Measurements from ENCODE around the gene TRAF2.
"Not testable (repeated sequence)": the region's sequence is repeated elsewhere in the genome, so short reads cannot be mapped to it uniquely, and the experiment has no call there.

Gene TRAF2, protein sequence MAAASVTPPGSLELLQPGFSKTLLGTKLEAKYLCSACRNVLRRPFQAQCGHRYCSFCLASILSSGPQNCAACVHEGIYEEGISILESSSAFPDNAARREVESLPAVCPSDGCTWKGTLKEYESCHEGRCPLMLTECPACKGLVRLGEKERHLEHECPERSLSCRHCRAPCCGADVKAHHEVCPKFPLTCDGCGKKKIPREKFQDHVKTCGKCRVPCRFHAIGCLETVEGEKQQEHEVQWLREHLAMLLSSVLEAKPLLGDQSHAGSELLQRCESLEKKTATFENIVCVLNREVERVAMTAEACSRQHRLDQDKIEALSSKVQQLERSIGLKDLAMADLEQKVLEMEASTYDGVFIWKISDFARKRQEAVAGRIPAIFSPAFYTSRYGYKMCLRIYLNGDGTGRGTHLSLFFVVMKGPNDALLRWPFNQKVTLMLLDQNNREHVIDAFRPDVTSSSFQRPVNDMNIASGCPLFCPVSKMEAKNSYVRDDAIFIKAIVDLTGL

GRCh38 chr9:136885950-136886578 is at the start of gene TRAF2:
Gene TRAF2 (plus strand): TSS chr9:136886516. CDS start chr9:136898741, 12,225 bp downstream.
- DNase-seq = peak; percentile 89

DNA sequence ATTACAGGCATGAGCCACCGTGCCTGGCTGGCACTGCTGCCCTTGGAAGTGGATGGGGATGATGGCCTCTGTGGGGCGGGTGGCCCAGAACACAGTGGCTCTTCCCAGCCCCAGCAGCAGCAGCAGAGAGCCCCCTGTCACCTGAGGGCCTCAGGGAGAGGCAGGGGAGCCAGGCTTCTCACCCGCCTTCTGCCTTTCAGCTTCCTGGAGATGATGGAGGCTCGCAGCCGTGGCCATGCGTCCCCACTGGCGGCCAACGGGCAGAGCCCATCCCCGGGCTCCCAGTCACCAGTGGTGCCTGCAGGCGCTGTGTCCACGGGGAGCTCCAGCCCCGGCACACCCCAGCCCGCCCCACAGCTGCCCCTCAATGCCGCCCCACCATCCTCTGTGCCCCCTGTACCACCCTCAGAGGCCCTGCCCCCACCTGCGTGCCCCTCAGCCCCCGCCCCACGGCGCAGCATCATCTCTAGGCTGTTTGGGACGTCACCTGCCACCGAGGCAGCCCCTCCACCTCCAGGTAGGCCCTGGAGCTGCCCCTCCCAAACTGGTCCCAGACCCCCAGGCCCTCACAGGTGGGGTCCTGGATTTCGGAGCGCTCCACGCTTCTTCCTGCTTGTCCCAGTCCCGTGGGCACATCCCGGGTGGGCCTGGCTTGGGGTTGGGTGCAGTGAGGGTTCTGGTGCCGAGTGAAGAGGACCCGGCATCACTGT is 49.0 kb upstream of the TRAF2 start:
- DNase-seq = no peak

DNA sequence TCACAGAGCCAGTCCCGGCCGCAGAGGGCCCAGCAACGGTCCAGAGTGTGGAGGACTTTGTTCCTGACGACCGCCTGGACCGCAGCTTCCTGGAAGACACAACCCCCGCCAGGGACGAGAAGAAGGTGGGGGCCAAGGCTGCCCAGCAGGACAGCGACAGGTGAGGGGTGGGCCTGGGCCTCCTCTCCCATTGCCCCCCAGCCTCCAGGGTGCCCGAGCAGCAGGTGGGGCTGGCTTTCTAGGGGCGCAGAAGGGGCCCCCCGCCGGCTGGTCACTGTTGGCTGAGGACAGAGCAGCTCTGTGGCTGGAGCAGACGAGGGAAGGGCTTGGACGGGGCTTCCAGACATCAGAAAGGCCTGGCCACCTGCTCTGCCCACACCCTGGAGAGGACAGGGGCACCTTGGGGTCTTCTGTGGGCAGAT is 48.4 kb upstream of the TRAF2 start:
- not testable (repeated sequence) for DNase-seq

DNA sequence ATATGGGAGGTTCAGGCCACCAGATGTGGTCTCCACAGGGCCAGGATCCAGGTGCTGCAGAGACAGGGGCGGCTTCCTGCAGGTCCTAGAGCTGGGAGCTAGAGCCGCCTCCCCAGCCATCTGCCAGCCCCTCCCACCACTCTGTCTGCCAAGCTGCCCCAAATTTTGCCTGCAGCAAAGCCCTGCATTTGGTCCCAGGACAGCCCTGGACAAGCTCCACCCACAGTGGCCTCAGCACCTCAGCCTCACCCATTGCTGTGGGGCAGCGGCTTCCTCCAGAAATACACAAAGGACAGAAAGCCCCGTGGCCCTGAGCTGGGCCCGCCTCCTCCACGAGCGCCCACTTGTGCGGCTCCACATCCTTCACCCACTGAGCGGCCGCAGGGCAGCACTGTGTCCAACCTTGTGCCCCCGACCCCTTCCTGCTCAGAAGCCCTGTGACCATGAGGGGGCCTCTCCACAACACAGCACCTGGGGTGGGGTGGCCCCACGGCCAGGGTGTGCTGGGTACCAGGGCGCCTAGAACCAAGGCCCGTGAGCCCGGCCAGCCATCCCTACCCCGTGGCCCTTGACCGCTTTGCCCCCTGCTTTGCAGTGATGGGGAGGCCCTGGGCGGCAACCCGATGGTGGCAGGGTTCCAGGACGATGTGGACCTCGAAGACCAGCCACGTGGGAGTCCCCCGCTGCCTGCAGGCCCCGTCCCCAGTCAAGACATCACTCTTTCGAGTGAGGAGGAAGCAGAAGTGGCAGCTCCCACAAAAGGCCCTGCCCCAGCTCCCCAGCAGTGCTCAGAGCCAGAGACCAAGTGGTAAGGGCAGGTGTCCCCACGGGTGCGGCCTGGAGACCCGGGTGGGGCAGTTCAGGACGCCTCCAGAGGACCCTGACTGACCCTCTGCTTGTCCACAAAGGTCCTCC is 47.7 kb upstream of the TRAF2 start:
- DNase-seq = no peak

DNA sequence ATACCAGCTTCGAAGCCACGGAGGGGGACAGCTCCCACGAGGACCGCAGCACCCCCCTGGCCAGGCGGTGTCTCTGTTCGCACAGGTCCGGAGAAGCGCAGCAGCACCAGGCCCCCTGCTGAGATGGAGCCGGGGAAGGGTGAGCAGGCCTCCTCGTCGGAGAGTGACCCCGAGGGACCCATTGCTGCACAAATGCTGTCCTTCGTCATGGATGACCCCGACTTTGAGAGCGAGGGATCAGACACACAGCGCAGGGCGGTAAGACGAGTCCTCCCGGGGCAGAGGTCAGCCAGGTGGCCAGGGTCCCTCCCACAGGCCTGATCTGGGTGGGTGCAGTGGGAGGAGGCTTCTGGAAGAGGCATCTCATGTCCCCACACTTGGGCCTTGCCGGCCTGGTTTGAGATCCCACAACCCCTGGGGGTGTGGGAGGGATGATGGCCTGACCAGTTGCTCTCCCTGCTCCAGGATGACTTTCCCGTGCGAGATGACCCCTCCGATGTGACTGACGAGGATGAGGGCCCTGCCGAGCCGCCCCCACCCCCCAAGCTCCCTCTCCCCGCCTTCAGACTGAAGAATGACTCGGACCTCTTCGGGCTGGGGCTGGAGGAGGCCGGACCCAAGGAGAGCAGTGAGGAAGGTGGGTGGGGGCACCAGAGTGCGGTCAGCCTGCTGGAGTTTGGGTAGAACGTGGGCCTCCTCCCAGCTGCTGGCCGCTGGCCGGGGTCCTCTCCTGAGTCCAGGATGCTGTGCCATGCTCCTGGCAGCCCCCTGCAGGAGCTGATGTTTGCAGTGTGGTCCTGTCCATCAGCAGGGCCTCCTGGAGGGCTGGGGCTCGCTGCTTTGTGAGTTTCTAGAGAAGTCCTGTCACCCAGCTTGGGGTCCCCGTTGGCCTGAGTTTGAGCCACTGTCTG is 46.8 kb upstream of the TRAF2 start:
- no peak for DNase-seq

- DNase-seq = no peak
These were observed 46.0 kb upstream of the TRAF2 start for GRCh38 chr9:136840140-136840876.

DNA sequence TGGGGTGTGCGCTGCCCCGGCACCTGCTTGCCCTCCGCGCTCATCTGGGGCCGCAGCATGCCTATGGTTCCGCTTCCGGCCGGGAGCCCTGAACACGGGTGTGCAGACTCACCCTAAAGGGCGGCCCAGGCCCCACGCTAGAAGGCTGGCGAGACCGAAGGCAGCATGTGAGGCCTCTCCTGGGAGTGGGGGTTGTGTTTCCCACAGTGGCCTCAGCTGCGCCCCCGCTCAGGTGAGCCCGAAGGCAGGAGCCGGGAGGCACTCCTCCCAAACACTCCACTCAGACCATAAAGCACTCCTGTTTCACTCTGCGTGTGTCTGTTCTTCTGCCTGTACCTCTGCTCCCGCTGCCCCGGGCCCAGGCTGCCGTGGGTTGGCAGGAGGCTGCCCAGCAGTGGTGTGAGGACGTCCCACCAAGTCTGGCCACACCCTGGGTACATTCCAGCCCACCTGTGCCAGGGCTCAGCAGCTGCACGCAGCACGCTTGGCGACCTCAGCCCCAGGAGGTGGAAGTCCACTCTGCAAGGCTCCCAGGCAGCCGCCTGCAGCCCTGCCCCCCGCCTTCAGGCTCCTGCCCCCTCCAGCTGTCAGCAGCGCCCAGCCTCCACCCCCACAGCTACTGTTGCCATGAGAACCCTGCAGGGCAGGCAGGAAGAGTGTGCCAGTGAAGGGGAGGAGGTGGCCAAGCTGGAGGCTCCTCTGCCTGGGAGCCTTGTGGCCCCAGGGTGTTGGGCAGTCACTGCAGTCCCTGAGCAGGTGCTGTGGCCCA is 45.3 kb upstream of the TRAF2 start:
- DNase-seq = peak; percentile 68

GRCh38 chr9:136841646-136842379 is 44.5 kb upstream of the TRAF2 start:
- DNase-seq = not testable (repeated sequence)

- peak; percentile 57 for DNase-seq
These were observed 43.9 kb upstream of the TRAF2 start, which contains the start of gene AJM1 for GRCh38 chr9:136842380-136842948. Gene AJM1 (plus strand): TSS chr9:136842478. CDS start chr9:136844415, 1,937 bp downstream.

DNA sequence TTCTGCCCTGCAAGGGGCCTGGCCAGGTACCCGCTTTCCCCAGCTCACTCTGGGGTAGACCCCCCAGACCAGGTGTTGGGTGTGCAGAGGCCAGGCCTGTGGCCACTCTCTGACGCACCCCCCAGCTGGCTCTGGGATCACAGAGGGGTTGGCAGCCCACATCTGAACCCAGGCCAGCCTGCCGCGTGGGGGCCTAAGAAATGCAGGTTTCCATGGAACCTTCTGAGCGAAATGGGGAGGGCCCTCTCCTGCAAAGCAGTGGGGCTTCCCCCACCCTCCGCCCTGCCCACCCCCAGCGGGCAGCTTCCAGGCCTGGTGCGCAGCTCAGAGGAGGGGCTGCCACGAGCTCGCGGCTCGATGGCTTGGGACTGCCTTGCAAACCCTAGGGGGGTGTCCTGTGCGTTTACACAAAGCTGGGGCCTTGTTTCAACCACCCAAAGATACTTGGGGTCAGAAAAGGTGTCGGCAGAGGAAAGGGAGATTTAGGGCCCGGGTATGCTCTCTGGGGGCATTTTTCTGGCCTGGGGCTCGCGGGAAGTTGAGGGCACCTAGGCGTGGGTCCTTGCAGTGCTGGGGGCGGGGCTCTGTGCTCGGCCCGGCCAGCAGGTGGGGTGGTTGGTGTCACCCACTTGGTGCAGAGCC is 43.0 kb upstream of the TRAF2 start:
- DNase-seq = not testable (repeated sequence)

DNA sequence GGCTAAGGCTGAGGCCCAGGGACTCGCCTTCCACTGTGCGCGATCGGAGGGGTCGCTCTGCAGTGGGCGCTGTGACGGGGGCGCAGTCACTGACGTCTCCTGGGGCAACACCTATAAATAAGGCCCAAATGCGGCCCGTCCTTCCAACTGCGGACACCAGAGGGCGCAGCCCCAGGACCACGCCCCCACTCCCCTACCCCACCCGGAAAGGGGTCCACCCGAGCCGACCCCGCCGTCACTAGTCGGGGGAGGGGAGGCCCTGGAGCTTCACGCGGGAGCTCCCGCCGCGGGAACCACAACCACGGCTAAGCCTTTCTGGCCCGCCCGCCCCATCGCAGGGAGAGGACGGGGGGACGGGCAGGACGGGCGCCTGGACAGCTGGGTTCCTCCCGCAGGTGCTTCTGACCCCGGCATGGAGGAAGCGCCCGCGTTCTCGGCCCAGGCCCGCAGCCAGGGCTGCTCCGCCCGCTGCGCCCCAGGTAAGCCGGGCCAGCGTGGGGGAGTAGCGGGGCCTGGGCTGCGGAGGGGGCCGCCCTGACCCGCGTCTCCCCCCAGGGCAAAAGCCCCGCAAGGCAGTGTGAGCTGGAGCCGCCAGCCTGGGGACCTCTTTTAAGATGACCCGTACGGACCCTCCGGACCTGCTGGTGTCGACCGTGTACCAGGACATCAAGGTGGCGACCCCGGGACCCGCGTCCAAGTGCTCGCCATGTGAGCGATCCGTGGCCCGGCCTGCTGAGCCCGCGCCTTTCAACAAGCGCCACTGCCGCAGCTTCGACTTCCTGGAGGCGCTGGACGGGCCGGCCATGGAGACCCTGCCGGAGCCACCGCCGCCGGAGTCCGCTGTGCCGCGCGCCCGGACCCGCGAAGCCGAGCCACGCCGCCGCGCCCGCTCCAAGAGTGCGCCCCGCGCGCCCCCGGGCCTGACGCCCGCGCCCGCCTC is 42.2 kb upstream of the TRAF2 start:
- not testable (repeated sequence) for DNase-seq

DNA sequence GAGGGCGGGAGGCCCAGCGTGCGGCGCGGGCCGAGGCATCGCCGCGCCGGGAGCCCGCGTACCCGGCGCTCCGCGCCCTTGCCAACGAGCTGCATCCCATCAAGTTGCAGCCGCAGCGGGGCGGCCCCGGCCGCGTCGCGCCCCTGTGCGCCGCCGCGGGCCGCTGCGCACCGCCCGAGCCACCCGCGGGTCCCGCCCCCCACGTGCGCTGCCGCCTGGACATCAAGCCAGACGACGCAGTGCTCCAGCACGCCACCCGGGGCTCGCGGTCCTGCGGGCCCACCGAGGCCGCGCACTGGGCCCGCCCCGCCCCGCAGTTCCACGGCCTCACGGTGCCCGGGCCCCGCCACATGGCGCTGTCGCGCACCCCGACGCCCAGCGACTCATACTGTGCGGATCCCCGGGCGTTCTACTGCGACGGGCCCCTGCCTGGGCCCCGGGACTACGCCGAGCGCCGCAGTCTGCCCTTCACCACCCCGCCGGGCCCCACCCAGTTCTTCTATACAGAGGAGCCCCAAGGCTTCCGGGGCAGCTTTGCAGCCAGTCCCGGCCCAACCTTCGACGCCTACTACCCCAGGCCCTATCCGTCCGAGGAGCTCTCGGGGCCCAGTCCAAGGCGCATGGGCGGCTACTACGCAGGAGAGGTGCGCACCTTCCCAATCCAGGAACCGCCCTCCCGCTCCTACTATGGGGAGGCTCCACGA is 41.4 kb upstream of the TRAF2 start:
- no peak for DNase-seq

DNA sequence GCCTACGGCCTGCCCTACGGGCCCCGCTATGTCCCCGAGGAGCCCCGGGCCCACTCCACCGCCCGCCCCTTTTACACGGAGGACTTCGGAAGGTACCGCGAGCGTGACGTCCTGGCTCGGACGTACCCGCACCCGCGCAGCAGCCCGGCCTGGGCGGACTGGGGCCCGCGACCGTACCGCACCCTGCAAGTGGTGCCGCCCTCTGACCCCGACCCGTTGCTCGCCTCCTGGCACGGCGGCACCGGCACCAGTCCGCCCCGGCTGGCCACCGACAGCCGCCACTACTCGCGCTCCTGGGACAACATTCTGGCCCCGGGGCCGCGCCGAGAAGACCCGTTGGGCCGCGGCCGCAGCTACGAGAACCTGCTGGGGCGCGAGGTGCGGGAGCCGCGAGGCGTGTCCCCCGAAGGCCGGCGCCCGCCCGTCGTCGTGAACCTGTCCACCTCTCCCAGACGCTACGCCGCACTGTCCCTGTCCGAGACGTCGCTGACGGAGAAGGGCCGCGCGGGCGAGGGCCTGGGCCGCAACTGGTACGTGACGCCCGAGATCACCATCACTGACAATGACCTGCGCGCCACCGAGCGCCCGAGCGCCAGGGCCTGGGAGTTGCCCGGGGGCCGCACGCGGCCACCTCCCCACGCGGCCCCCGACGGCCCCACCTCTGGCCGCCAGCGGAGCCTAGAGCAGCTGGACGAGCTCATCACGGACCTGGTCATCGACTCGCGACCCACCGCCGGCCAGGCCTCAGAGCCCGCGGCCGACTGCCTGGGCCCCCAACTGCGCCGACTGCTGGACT is 40.7 kb upstream of the TRAF2 start:
- no peak for DNase-seq

- no peak for DNase-seq
These were observed 39.8 kb upstream of the TRAF2 start for GRCh38 chr9:136846376-136847087.
